HG03280 (cell line): ENCODE data around the gene ZFPL1.

Experiments used
- ATAC-seq: cut with Tn5 transposase; IDR thresholded peaks from one replicate; pipeline ENCODE4 v1.9.1; 2021; ENCODE audit warnings: mild to moderate bottlenecking, moderate library complexity; ENCODE audit not compliant: unreplicated experiment

Gene ZFPL1

GRCh38 chr11:65059959-65060824, 23.8 kb upstream of the ZFPL1 start:
- no peak for ATAC-seq

- no peak for ATAC-seq
Measured at GRCh38 chr11:65060913-65061408, 23.1 kb upstream of the ZFPL1 start.

- ATAC-seq: no peak
Measured at GRCh38 chr11:65063532-65063931, 20.5 kb upstream of the ZFPL1 start.

- ATAC-seq: no peak
Measured at GRCh38 chr11:65064847-65065240, 19.2 kb upstream of the ZFPL1 start.

- ATAC-seq: no peak
Measured at GRCh38 chr11:65065851-65066250, 18.2 kb upstream of the ZFPL1 start.

- no peak for ATAC-seq
Measured at GRCh38 chr11:65066315-65066714, 17.7 kb upstream of the ZFPL1 start.

- no peak for ATAC-seq
Measured at GRCh38 chr11:65066805-65067291, 17.2 kb upstream of the ZFPL1 start.

- no peak for ATAC-seq
Measured at GRCh38 chr11:65067446-65067845, 16.6 kb upstream of the ZFPL1 start.

GRCh38 chr11:65069217-65069616, 14.8 kb upstream of the ZFPL1 start:
- no peak for ATAC-seq

- ATAC-seq: no peak
Measured at GRCh38 chr11:65071907-65072630, 12.0 kb upstream of the ZFPL1 start.

GRCh38 chr11:65072631-65072966, 11.4 kb upstream of the ZFPL1 start:
- ATAC-seq: no peak

- ATAC-seq: no peak
Measured at GRCh38 chr11:65077451-65077850, 6.6 kb upstream of the ZFPL1 start.

- no peak for ATAC-seq
Measured at GRCh38 chr11:65078151-65078550, 5.9 kb upstream of the ZFPL1 start.

GRCh38 chr11:65078786-65079342, 5.2 kb upstream of the ZFPL1 start:
- no peak for ATAC-seq

- no peak for ATAC-seq
Measured at GRCh38 chr11:65083134-65083833, 738 bp upstream of the ZFPL1 start.

GRCh38 chr11:65084598-65085375, 765 bp downstream of the ZFPL1 start:
- ATAC-seq: no peak

GRCh38 chr11:65085446-65085845, 1.4 kb downstream of the ZFPL1 start:
- ATAC-seq: no peak

- ATAC-seq: no peak
Measured at GRCh38 chr11:65086809-65087208, 2.8 kb downstream of the ZFPL1 start.

- ATAC-seq: no peak
Measured at GRCh38 chr11:65087216-65087615, 3.2 kb downstream of the ZFPL1 start.

GRCh38 chr11:65087827-65088226, 3.8 kb downstream of the ZFPL1 start:
- ATAC-seq: no peak
